Panc1 (cell line): ENCODE data around the gene IRF3. TPM values are rescaled to one million over a fixed set of nuclear protein-coding genes. Genes with fewer than 3 reads are reported as not detected.

ENCODE experiments used
- ATAC-seq: fragments of 200-7000 bp; cut with Tn5 transposase; 2 replicates; pipeline ENCODE4 v1.9.1; 2020; ENCODE audit warnings: mild to moderate bottlenecking, moderate library complexity
- BruUV-seq: library from RNA; stranded (reverse); fragments of 400-500 nt; replicated peaks from 2 replicates; lab custom pipeline; 2021; lab: Mats Ljungman, UMichigan
- CTCF ChIA-PET: fragments of 300-600 bp; sonication (Branson Sonifier 250); formaldehyde crosslinking; loops from one replicate; lab custom pipeline; 2022; ENCODE audit warnings: antibody characterized with exemption; lab: Charles Lee
- POLR2A ChIA-PET: fragments of 300-600 bp; sonication (Branson Sonifier 250); formaldehyde crosslinking; loops from one replicate; lab custom pipeline; 2022; ENCODE audit warnings: antibody characterized with exemption; lab: Charles Lee
- DNase-seq: peaks from one replicate; pipeline ENCODE4 v3.0.0-alpha.2; 2010; ENCODE audit warnings: low read depth, low spot score
- H3K27ac ChIP-seq: 2 replicates; pipeline ENCODE4 v1.5.1; 2011; ENCODE audit warnings: mild to moderate bottlenecking, low read length, inconsistent platforms
- H3K27me3 ChIP-seq: fragments of 200-500 bp; sonication (Bioruptor generic); 2 replicates; pipeline ENCODE4 v1.6.0; 2014; ENCODE audit warnings: low read length, inconsistent platforms; ENCODE audit not compliant: control insufficient read depth, insufficient read depth
- H3K36me3 ChIP-seq: fragments of 200-500 bp; sonication (Bioruptor generic); 2 replicates; pipeline ENCODE4 v1.5.1; 2014; ENCODE audit warnings: inconsistent platforms, mild to moderate bottlenecking, low read length, moderate library complexity; ENCODE audit not compliant: control insufficient read depth, insufficient read depth
- H3K4me1 ChIP-seq: 2 replicates; pipeline ENCODE4 v1.5.1; 2011; ENCODE audit warnings: inconsistent platforms, mild to moderate bottlenecking, low read length, moderate library complexity; ENCODE audit not compliant: control insufficient read depth, insufficient read depth
- H3K4me3 ChIP-seq, 2 experiments: 2 replicates each; pipeline ENCODE4 v1.5.1; 2011 to 2012; ENCODE audit warnings: low read depth in 2 of 2, low read length in 2 of 2, mild to moderate bottlenecking in 2 of 2, inconsistent platforms in 1 of 2, moderate library complexity in 1 of 2
- H3K9me3 ChIP-seq: fragments of 200-500 bp; sonication (Bioruptor generic); 2 replicates; pipeline ENCODE4 v1.5.1; 2014; ENCODE audit warnings: low read depth, mild to moderate bottlenecking, inconsistent platforms, low read length, moderate library complexity; ENCODE audit not compliant: control insufficient read depth, insufficient read depth
- POLR2AphosphoS5 ChIP-seq: IDR thresholded peaks from 2 replicates; pipeline ENCODE4 v1.6.1; 2012; ENCODE audit warnings: mild to moderate bottlenecking, low read depth, low read length, moderate library complexity
- SIN3A ChIP-seq: IDR thresholded peaks from 2 replicates; pipeline ENCODE4 v1.6.1; 2012; ENCODE audit warnings: low read depth, mild to moderate bottlenecking, low read length, moderate library complexity, borderline replicate concordance; ENCODE audit not compliant: insufficient read depth
- TCF7L2 ChIP-seq: IDR thresholded peaks from 2 replicates; pipeline ENCODE4 v1.6.1; 2011; ENCODE audit warnings: mild to moderate bottlenecking, low read depth, low read length, inconsistent platforms
- in situ Hi-C: cut with HindIII; loops from 2 replicates; pipeline ENCODE4 v1.10.0; 2016; ENCODE audit warnings: low sequenced_read_pairs, low pct_unique_long_range_greater_than_20kb
- intact Hi-C: fragments of 100-400 bp; cut with micrococcal nuclease; formaldehyde crosslinking; loops from one replicate; pipeline ENCODE4 v1.10.0; 2022; ENCODE audit not compliant: unreplicated experiment
- total RNA-seq: library from RNA; stranded (reverse); gene quantifications from one replicate; pipeline ENCODE4 v1.2.1, GENCODE V29; 2021; ENCODE audit not compliant: unreplicated experiment
- TF ChIP-seq, protein P1 (sequence below), 2 experiments: IDR thresholded peaks; 2 replicates each; pipeline ENCODE4 v1.6.1; 2011 to 2012; ENCODE audit warnings: low read depth in 2 of 2, control low read depth in 1 of 2, low read length in 1 of 2, mild to moderate bottlenecking in 1 of 2, moderate library complexity in 1 of 2; ENCODE audit not compliant: insufficient read depth in 1 of 2
- TF ChIP-seq, protein P2 (sequence below): fragments of 450-650 bp; IDR thresholded peaks from 2 replicates; pipeline ENCODE4 v1.5.1; 2017; ENCODE audit warnings: mild to moderate bottlenecking

IRF3 gene
- total RNA-seq, 1 experiment from 2014 or later = 109 TPM

DNA sequence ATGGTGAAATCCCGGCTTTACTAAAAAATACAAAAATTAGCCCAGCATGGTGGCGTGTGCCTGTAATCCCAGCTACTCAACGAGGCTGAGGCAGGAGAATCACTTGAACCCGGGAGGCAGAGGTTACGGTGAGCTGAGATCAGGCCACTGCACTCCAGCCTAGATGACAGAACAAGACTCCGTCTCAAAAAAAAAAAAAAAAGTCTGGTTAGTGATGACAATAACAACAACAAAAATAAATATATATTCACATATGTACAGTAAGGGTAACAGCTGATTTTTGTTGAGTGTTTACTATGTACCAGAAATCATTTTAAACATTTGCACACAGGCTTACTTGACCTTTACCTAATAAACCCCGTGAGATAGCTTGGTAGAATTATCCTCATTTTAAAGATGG is 48.7 kb downstream of the IRF3 start:
- ATAC-seq (no peak), DNase-seq (no peak)
- CTCF ChIA-PET = no interaction called here
- no peak overlapping the region for H3K27ac ChIP-seq
- H3K4me1 ChIP-seq = peaks cover 7% of the 10 kb centered on the region
- TF ChIP-seq, protein P1, sequence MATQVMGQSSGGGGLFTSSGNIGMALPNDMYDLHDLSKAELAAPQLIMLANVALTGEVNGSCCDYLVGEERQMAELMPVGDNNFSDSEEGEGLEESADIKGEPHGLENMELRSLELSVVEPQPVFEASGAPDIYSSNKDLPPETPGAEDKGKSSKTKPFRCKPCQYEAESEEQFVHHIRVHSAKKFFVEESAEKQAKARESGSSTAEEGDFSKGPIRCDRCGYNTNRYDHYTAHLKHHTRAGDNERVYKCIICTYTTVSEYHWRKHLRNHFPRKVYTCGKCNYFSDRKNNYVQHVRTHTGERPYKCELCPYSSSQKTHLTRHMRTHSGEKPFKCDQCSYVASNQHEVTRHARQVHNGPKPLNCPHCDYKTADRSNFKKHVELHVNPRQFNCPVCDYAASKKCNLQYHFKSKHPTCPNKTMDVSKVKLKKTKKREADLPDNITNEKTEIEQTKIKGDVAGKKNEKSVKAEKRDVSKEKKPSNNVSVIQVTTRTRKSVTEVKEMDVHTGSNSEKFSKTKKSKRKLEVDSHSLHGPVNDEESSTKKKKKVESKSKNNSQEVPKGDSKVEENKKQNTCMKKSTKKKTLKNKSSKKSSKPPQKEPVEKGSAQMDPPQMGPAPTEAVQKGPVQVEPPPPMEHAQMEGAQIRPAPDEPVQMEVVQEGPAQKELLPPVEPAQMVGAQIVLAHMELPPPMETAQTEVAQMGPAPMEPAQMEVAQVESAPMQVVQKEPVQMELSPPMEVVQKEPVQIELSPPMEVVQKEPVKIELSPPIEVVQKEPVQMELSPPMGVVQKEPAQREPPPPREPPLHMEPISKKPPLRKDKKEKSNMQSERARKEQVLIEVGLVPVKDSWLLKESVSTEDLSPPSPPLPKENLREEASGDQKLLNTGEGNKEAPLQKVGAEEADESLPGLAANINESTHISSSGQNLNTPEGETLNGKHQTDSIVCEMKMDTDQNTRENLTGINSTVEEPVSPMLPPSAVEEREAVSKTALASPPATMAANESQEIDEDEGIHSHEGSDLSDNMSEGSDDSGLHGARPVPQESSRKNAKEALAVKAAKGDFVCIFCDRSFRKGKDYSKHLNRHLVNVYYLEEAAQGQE (IDR thresholded peaks at IDR 0.05; ENCODE audit: insufficient read depth in 1 of 2, low read depth in 2 of 2, low read length in 1 of 2) = no peak
- TF ChIP-seq, protein P2, sequence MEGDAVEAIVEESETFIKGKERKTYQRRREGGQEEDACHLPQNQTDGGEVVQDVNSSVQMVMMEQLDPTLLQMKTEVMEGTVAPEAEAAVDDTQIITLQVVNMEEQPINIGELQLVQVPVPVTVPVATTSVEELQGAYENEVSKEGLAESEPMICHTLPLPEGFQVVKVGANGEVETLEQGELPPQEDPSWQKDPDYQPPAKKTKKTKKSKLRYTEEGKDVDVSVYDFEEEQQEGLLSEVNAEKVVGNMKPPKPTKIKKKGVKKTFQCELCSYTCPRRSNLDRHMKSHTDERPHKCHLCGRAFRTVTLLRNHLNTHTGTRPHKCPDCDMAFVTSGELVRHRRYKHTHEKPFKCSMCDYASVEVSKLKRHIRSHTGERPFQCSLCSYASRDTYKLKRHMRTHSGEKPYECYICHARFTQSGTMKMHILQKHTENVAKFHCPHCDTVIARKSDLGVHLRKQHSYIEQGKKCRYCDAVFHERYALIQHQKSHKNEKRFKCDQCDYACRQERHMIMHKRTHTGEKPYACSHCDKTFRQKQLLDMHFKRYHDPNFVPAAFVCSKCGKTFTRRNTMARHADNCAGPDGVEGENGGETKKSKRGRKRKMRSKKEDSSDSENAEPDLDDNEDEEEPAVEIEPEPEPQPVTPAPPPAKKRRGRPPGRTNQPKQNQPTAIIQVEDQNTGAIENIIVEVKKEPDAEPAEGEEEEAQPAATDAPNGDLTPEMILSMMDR = no peak
- TF ChIP-seq POLR2AphosphoS5 (no peak), TCF7L2 (no peak), SIN3A (no peak)
- POLR2A ChIA-PET = no interaction called here
- intact Hi-C loops (no loop called here), in situ Hi-C loops (no loop called here)
- no peaks in the 10 kb centered on the region for H3K9me3 ChIP-seq
- no TSS peak for BruUV-seq
- no peaks in the 10 kb centered on the region for H3K27me3 ChIP-seq
- H3K4me3 ChIP-seq = no peak overlapping the region
- H3K36me3 ChIP-seq = no peaks in the 10 kb centered on the region

DNA sequence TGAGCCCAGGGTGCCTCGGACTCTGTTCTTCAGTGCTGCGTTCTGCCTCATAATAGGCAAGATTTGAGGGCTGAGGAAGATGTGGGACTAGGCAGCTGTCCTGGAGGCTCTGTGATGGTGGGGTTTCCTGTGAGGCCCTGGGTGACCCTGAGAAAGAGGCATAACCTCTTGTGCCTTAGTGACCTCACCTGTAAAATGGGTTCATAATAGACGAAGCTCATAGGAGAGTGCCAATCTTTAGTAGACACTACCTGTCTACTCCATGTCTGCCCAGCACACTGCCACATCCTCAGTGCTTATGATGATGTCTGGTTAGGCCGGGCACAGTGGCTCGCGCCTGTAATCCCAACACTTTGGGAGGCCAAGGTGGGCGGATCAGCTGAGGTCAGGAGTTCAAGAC is 49.1 kb downstream of the IRF3 start:
- no TSS peak for BruUV-seq
- no peak for TF ChIP-seq TCF7L2
- TF ChIP-seq, protein P1 (IDR thresholded peaks at IDR 0.05; ENCODE audit: insufficient read depth in 1 of 2, low read depth in 2 of 2, low read length in 1 of 2) = no peak
- TF ChIP-seq POLR2AphosphoS5 = no peak
- no peak for TF ChIP-seq SIN3A
- TF ChIP-seq, protein P2 = no peak
- Histone ChIP-seq H3K4me3 (no peak overlapping the region), H3K27ac (no peak overlapping the region), H3K9me3 (no peaks in the 10 kb centered on the region), H3K36me3 (no peaks in the 10 kb centered on the region), H3K27me3 (no peaks in the 10 kb centered on the region), H3K4me1 (peaks cover 7% of the 10 kb centered on the region)
- in situ Hi-C loops = no loop called here
- intact Hi-C loops = no loop called here
- POLR2A ChIA-PET = no interaction called here
- ATAC-seq (no peak), DNase-seq (no peak)
- CTCF ChIA-PET = no interaction called here
